ENCODE data around the gene UBE2I.

Gene UBE2I

GRCh38 chr16:1297018-1297696, 12.3 kb upstream of the UBE2I start (continued):
- no peak for TF ChIP-seq PRDM6 (tag by site-specific recombination; IDR thresholded peaks at IDR 0.05)
- TF ChIP-seq ZNF398 (tag by site-specific recombination; IDR thresholded peaks at IDR 0.05): no peak
- TF ChIP-seq ZNF48 (tag by site-specific recombination; IDR thresholded peaks at IDR 0.05): no peak
- peak; percentile 38; the same call in 1 of the 2 replicates for TF ChIP-seq ZNF366 (tag by site-specific recombination; conservative IDR thresholded peaks at IDR 0.05)
- TF ChIP-seq ZFP3 (tag by site-specific recombination; IDR thresholded peaks at IDR 0.05; ENCODE audit: low read depth): no peak
- no peak for TF ChIP-seq ZNF660 (tag by site-specific recombination; IDR thresholded peaks at IDR 0.05)
- TF ChIP-seq SCRT2 (tag by site-specific recombination; IDR thresholded peaks at IDR 0.05): peak; percentile 10; the same call in 1 of the 2 replicates
- TF ChIP-seq ZNF280D (tag by site-specific recombination; IDR thresholded peaks at IDR 0.05): no peak
- TF ChIP-seq GLI2 (tag by site-specific recombination; IDR thresholded peaks at IDR 0.05; ENCODE audit: borderline replicate concordance, low read depth): no peak
- TF ChIP-seq ZSCAN5A (tag by site-specific recombination; IDR thresholded peaks at IDR 0.05): no peak
- TF ChIP-seq ZNF24 (tag by site-specific recombination; IDR thresholded peaks at IDR 0.05): no peak
- TF ChIP-seq ZNF157 (tag by site-specific recombination; IDR thresholded peaks at IDR 0.05): no peak
- TF ChIP-seq ZNF530 (tag by site-specific recombination; IDR thresholded peaks at IDR 0.05; ENCODE audit: low read depth): no peak
- no peak for TF ChIP-seq SETDB1 (IDR thresholded peaks at IDR 0.05; ENCODE audit: insufficient read length, low read length)
- TF ChIP-seq ZNF791 (tag by site-specific recombination; IDR thresholded peaks at IDR 0.05): no peak
- 0 out of 2 replicates have a peak, but pooled peaks have one; percentile 37 for TF ChIP-seq ZEB2 (tag by site-specific recombination; IDR thresholded peaks at IDR 0.05)
- TF ChIP-seq INSM2 (tag by site-specific recombination; IDR thresholded peaks at IDR 0.05): no peak
- TF ChIP-seq ZSCAN23 (tag by site-specific recombination; IDR thresholded peaks at IDR 0.05): 0 out of 2 replicates have a peak, but pooled peaks have one; percentile 32
- TF ChIP-seq ATF2 (tag by site-specific recombination; IDR thresholded peaks at IDR 0.05; ENCODE audit: low read depth): no peak
- no peak for TF ChIP-seq ZNF426 (tag by site-specific recombination; IDR thresholded peaks at IDR 0.05)
- peak; percentile 82; the same call in 1 of the 2 replicates for TF ChIP-seq ZNF639 (tag by site-specific recombination; IDR thresholded peaks at IDR 0.05)
- TF ChIP-seq BCL6B (tag by site-specific recombination; IDR thresholded peaks at IDR 0.05): no peak
- no peak for TF ChIP-seq BCL11A (tag by site-specific recombination; IDR thresholded peaks at IDR 0.05; ENCODE audit: low read depth)
- TF ChIP-seq ZNF391 (tag by site-specific recombination; IDR thresholded peaks at IDR 0.05; ENCODE audit: borderline replicate concordance, low read depth): no peak

Data from HEK293 (cell line).